Activated CD4-positive, alpha-beta T cell treated with anti-CD3 and anti-CD28 coated beads for 24 hours (primary cell): ENCODE measurements around the gene NFIA.

ENCODE experiments used
- DNase-seq, 2 donors: peaks; one replicate each; pipeline ENCODE4 v3.0.0-alpha.2; 2020; ENCODE audit warnings: low read depth in 2 of 2

The NFIA gene

DNA sequence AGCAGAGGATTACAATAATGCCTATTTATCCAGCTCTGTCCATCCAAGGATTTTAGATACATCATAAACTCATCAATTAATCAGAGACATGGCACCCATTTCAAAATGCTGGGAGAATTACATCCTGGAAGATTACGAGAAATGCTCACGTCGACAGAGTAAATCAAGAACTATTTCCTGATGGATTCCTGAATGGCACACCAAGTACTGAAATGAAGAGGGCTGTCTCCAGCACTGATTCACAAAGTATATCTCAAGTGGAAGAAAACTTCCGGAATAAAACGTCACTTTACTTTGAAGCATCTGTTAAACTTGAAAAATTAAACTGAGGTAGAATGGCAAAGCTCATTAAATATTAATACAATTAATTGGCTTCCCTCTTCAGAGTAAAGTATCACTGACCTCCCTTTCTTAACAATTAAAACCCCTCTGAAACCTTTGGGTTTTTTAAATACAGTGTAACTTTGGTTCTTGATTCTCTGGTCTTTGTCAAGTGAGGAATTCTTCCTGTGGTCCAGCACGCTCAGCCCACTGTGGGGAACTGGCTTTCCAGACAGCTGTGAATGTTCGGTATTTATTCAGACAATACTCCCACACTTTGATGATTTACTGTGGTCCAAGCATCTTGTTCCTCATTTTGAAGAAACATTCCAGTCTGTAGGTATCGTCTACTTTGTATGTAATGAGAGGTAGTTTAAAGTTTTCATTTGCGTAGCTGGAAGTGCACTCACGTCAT lies 288.0 kb downstream of the NFIA start:
- DNase-seq, result no peak

DNA sequence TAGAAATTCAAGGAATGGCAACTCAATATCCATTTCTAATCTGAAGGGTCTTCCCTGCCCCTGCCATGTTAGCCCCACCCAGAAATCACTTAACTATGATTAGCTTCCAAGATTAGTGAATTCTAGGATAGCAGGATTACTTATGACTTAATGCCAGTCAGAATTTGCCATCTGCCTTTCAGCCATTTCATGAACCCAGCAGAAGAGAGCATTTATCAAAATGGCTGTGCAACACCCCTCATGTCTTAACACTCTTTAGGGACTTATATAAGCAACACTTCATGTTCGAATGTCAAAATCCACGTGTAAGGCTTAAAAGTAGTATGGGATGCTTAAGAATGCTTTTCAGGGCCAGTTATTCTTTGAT lies 288.5 kb downstream of the NFIA start:
- DNase-seq, result no peak

DNA sequence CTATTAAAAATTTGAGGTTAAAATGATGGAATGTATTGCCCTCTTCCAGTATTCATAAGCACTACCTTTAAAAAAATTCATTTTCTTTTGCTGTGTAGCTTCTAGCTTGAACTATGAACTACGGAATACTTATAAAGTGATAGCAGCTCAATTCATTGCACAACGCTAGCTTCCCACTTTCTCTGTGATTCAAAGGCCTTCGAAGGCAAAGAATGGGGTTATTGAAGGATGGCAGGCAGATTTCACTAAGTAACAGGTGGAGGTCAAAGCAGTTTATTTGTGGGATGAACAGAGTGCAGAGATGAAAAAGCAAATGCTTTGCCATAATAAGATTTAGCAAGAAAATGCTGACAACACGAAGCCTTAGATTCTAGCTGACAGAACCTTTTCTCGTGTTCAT lies 290.6 kb downstream of the NFIA start:
- DNase-seq, result no peak

DNA sequence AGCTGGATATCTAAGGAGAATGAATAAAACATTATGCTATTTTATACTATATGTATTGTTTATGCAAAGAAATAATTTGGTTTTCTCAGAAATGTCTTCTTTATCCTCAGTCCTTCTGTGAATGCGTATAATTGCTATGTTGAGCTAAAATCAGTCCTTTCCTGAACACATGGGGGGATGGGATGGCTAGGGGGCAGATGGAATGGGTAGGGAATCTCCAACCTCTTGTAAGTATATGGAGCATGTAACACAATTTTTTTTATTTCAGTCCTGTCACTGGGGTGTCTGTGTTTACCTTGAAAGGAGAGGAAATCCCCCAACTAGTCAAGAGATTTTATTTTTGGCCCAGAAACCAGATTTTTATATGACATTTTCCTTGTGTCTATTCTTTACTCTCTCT lies 291.8 kb downstream of the NFIA start:
- DNase-seq, result no peak

DNA sequence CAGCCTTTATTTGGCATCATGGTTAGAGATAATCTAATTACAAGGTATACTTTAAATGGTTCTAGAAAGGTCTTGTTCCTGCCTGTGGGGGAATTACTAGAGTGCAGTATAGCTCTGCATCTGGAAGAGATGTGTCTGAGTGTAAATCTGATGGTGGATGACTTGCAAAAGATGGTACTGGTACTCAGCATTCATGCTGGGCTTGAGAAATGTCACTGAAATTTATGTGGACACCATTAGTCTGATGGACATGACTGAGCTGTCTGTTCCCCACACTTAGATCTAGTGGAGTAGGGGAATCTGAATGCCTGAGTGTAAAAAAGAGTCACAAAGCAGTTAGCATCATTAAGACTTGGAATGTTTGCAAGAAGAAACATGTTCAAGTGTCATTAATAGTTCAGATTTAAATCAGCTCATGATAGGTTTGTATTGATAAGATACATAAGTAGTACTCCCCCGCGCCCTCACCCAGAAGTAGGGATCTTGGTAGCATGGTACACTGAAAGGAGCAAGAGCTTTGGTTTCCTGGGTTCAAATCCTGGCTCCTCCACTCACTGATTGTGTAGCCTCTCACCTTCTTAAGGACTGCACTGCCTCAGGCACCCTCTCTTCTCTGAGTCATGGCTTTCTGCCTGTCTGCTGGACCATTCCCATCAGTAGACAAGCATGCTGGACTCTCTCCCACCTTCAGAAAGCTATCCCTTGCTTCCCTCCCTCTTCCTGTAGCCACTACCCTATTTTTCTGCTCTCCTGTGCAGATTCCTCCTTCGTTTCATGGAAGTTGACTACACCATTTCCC lies 292.9 kb downstream of the NFIA start:
- no peak for DNase-seq

DNA sequence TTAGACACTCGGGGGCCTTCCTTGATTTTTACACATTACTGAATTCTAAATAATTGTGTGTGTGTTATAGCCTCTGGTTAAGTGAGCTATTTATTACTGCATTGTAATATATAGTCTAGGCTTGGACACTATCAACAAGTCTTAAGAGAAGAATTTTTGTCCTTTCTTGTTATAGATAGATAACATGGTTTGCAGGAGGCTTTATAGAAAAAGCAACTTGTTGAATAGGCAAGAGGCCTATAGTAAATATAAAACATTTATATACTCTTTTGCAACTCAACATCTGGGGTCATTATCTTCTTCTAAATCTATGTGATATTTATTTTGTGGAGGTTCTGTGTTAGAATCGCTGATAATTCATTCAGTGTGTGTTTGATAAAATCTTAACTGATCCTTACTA lies 293.8 kb downstream of the NFIA start:
- DNase-seq, result no peak

DNA sequence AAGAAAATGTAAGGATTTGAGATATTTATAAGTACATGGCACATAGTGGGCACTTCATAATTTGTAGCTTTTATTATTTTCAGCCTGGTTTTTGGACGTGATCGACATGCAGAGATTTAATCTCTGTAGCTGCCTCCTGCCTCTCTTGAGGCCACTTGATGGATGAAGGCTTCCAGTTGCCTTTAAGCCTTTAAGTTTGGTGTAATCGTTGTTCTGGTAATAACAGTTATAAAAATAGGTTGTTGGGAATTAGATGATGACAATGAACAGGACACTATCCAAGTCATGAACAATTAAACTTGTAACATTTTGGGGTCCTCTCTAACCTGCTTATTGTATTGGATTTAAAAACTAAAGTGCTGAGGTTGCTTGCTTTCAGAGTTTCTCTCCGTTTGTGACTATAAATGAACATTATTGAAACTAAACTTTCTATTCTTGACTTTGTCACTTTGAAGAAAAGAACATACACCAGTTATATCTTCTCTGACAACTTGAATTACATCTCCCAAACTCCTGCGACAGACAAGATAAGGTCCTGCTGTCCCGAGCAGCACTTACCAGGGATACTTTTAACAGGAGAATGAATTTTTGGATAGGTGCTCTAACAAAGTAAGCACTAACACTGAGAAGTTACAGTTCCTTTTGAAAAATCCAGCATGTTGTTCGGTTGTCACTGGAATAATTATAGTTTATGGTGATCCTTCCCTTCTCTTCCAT lies 295.0 kb downstream of the NFIA start:
- DNase-seq, result no peak

DNA sequence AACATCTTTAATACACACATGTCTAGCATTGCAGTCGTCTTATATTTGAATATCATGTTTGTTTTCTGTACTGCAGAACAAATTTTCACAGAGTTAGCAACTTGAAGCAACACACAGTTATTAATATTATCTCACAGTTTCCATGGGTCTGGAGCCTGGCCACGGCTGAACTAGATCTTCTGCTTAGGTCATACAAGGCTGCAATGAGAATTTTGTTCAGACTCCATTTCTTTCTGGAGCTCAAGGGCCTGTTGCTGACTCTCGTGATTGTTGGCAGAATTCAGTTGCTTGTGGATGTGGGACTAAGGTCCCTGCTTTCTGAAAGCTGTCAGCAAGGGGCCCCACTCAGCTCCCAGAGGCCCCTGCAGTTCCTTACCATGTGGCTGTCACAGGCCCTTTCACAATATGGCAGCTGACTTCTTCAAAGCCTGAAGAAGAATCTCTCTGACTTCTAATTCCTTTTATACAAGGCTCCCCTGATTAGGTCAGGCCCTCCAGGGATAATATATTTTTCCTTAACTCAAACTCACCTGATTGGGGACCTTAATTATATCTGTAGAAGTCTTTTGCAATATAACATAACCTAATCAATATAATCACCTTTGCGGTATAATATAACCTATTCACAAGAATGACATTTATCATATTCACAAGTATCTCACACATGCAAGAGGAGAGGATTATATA lies 296.3 kb downstream of the NFIA start:
- no peak for DNase-seq

DNA sequence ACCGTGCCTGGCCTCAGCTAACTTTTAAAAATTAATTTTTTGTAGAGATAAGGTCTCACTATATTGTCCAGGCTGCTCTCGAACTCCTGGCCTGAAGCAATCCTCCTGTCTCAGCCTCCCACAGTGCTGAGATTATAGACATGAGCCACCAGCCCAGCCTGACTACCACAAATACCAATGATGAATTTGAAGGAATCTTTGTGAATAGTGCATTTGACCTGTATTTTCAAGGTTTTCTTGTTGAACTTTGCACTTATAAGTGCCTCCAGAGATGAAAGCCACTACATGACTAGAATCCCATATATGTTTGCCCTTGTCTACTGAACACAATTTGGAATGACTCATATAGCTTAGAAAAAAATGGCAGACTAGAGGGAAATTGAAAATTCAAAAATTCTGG lies 297.3 kb downstream of the NFIA start:
- DNase-seq, result no peak

DNA sequence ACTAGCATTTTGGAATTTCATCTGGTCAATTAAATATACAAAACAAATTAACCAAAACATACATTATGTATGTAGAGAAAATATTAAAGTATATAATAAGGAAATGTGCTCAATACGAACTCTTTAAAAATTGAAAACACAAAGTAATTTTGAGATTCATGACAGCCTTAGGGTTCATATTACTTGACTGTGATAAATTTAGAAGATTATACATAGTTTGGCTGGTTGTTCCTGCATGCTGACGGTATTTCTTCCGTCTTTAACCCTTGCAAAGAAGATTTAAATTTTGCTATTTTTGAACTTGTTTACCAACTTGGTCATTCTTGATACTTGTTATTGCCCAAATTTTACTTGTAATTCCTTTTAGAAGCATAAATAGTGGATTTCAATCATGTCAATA lies 298.2 kb downstream of the NFIA start:
- DNase-seq, result no peak

DNA sequence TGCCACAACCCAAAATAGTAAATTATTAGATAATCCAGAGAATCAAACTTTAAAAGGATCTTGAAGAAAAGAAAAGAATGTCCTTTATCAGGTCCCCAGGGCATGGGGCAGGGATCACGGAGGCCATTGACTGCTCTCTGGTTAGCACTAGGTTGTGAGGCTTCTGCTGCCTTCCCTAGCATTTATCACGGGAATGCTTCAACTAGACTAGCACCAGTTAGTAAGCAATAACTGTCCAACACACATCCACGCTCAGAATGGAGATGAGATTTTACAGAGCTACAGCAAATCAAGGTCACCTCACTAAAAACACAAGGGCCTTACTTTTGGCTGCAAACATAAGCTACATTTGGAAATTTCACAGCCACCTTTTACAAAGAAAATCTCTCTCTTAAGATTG lies 304.0 kb downstream of the NFIA start:
- DNase-seq, result no peak

DNA sequence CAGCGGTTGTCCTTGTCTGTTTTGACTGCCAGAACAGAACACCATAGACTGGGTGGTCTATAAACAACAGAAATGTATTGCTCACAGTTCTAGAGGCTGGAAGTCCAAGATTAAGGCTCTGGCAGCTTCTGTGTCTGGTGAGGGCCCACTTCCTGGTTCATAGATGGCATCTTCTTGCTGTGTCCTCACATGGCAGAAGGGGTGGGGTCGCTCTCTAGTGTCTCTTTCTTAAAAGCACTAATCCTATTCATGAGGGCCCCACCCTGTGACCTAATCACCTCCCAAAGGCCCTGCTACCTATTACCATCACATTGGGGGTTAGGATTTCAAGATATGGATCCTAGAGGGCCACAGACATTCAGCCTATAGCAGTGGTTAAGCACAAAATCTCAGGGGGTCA lies 304.4 kb downstream of the NFIA start:
- no peak for DNase-seq

DNA sequence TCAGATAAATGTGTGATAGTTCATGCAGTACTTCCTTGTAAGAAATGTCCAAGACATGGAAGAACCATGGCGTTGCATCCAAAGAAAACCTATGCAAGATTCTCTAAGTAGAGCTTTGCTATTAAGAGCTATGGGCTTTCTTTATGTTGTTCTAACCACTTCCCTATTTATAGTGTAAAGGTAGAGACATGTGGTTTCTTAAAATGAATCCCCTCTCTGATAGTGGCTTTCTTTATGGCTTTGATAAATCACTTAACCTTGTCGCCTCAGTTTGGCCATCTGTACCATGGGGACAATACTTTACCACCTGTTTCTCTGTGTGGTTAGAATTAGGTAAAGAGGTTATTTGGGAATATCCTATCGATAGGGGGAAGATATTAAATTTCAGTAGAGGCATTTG lies 305.5 kb downstream of the NFIA start:
- DNase-seq, result no peak

DNA sequence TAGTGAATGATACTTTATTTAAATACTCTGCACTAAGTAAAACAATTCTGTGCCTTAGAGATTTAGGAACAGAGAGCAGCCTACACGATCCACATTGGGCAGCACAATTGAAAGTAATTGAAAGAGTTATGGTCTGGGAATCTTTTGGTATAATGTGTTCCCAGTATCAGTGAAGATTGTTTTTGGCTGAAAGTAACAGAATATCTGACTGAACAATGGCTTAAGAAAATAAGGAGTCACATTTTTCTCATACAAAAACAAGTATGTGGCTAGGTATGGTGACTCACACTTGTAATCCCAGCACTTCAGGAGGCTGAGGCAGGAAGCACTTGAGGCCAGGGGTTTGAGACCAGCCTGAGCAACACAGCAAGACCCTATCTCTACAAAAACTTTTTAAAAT lies 306.2 kb downstream of the NFIA start:
- no peak for DNase-seq

DNA sequence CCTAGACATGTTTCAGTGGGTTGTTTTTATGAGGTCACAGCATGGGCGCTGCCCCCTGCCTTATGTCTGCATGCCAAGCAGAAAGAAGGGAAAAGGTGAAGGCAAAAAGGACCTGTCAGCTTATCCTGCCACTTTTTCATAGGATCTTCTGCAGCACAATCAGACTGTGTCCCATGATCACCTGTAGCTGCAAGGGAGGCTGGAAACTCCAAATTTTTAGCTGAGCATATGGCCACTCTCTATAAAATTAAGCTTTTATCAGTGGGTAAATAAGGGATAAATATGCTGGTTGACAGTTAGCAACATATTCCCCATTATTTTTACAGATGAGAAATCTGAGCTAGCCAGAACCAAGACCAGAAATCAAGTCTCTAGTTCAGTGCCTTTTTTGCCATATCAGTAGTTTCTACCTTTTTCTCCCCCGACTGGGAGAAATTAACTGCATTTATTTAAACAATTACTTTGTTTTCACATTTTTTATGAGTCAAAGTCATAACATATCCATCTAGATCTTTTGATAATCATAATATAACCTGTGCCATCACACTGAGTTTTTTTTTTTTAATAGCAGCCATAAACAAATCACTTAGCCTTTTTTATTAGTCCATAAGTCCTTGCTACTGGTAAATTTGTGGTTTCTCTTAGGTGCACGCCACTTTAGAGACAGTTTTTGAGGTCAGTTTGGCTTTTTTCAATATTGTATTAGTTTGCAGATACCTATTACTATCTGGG lies 307.0 kb downstream of the NFIA start:
- no peak for DNase-seq

DNA sequence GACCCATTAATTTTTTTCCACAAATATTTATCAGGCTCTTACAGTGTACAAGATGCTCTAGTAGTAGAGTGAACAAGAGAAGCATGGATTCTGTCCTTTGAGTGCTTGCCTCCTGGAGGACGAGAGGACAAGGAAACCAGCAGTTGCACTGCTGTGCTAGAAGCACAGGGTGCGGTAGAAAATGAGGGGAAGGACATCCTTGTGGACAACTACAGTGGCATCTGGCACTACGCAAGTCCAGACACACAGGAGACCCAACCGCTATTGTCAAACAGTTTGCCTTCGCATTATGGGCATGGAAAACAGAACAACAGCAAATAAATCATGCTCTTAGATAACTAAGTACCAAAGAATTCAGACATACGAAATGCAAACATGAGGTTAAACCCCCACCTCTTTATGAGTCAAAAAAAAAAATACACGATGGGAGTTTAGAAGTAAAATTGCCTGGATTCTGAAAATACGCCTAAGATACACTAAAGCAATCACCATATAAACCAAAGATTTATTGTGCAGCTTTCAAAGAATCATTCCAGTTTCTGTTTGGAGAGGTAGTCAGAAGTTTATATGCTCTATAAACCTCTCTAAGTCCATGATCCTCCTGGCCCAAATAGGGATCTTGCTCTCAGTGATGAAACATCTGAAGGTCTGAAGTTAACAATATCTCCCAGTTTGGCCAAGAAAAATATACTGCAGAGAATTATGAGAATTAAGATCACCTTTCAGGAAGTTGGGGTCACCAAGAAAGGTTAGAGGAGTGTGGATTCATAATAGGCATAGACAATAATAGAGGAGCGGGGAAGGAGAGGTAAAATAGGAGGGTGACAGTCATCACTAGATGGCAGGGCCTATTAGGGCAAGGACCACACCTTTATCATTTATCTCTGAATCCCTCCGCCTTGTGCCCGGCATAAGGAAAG lies 307.8 kb downstream of the NFIA start:
- no peak for DNase-seq

DNA sequence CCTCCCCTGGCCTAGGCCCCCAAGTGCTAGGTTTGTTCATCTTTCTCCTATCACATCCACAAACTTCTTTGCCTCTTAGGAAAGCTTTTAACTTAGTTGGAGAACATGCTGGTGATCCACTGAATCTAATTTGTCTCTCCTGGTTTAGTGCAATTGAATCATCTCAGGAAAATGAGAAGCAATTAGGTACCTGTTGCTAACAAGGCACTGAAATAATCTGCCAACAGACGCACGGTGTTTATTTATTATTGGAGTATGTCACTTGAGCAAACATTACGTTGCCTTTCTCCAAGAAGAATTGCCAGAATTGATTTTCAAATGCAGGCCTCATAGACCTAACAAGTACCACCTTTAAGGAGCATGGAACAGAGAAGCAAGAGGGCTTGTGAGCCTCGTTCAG lies 309.4 kb downstream of the NFIA start:
- no peak for DNase-seq

DNA sequence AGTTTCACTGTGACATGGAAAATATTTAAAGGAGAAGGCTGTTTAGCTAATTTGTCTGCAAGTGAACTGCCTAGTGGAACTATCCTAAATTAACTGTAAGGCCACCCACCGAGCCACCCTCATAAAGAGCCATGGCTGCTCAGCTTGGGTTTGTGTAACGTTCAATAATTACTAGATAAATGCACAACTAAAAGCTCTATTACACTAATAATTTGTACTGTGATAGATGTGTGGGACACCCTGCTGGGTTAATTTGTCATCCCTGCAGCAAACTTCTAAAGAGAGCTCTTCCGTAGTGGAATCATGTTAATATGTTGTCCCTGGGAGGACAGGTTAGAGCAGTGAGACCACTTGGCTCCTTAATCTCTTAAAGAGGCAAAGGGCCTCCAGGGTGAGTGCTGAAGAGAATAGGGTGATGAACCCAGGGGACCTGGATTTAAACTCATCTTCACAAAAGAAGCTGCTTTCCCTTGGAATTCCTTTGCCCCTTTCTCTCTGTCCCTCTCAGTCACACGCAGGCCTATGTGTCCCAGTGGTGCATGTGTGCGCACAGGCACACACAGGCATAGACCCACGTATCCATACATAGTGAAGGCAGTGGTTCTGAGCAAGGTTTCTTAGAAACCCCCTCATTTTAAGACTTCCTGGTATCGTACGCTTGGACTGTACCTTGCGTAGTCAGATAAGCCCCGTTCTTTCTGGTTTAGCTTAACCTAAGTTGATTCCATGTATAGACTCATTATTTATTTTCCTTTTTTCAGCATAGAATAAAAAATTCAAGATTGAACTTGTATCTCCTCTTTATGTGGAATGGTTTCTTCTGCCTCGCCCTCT lies 310.3 kb downstream of the NFIA start:
- DNase-seq, result no peak

DNA sequence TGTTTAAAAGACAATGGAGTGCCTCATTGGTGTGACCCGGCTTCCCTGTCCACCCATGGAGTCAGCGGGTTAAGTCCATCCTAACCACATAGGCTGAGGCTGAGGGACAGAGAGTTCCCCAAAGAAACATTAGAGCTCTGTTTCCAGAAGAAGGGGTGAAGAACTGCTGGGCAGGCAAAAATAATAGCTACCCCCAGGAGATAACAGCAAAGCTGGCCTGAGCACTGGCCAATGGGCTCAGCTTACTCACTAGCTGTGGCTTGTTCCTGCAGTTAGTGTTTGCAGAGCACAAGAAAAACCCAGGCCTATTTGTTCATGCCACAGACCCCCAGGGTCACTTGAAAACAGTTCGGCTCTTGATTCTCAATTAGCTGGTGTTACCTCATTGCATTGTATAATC lies 311.2 kb downstream of the NFIA start:
- no peak for DNase-seq
